Transverse colon (tissue), 4 donors: ENCODE measurements around the gene ZFHX3. TPM values are rescaled to one million over a fixed set of nuclear protein-coding genes. Genes with fewer than 3 reads are reported as not detected.

Experiments
- DNase-seq: peaks from one replicate; pipeline ENCODE4 v3.0.0-alpha.2; 2019
- H3K27ac ChIP-seq, 4 donors: fragments of 200-600 bp; sonication (generic); 2 replicates each; pipeline ENCODE4 v1.5.1; 2016 to 2018; ENCODE audit warnings: inconsistent platforms in 4 of 4
- H3K27me3 ChIP-seq: fragments of 200-600 bp; sonication (generic); 2 replicates; pipeline ENCODE4 v1.5.1; 2017; ENCODE audit warnings: inconsistent platforms
- H3K36me3 ChIP-seq, 4 donors: fragments of 200-600 bp; sonication (generic); 2 replicates each; pipeline ENCODE4 v1.5.1; 2017 to 2019; ENCODE audit warnings: inconsistent platforms in 4 of 4
- H3K4me1 ChIP-seq, 4 donors: fragments of 200-600 bp; sonication (generic); 2 replicates each; pipeline ENCODE4 v1.5.1; 2017 to 2020; ENCODE audit warnings: inconsistent platforms in 4 of 4
- H3K4me3 ChIP-seq, 4 donors: fragments of 200-600 bp; sonication (generic); 1 replicate in 1 of 4; 2 replicates in 3 of 4; pipeline versions ENCODE4 v1.5.1 to v1.6.1; 2017 to 2019; ENCODE audit warnings: inconsistent platforms in 4 of 4
- H3K9me3 ChIP-seq, 2 donors: fragments of 200-600 bp; sonication (generic); 2 replicates each; pipeline ENCODE4 v1.5.1; 2017 to 2019; ENCODE audit warnings: inconsistent platforms in 2 of 2
- CTCF ChIP-seq, 5 experiments: fragments of 200-600 bp in 3 of 5; fragments of 450-650 bp in 2 of 5; sonication (generic) in 3 of 5; IDR thresholded peaks; 1 replicate in 2 of 5; 2 replicates in 3 of 5; pipeline ENCODE4 v1.5.1; 2016 to 2017; ENCODE audit warnings: antibody characterized with exemption in 5 of 5, inconsistent platforms in 3 of 5, mild to moderate bottlenecking in 2 of 5, moderate library complexity in 1 of 5
- EP300 ChIP-seq: sonication (generic); formaldehyde crosslinking; IDR thresholded peaks from one replicate; pipeline ENCODE4 v1.6.1; 2017; ENCODE audit warnings: antibody characterized with exemption, low read depth
- POLR2A ChIP-seq: fragments of 450-650 bp; IDR thresholded peaks from one replicate; pipeline ENCODE4 v1.6.1; 2016; ENCODE audit warnings: antibody characterized with exemption, mild to moderate bottlenecking, moderate library complexity
- POLR2AphosphoS5 ChIP-seq, 3 donors: sonication (generic); formaldehyde crosslinking; IDR thresholded peaks; one replicate each; pipeline ENCODE4 v1.6.1; 2016; ENCODE audit warnings: antibody characterized with exemption in 3 of 3
- WGBS, 2 donors: methylation state at CpG; one replicate each; pipeline ENCODE4 v1.1.5; 2018; ENCODE audit warnings: low coverage in 1 of 2; 5-methylcytosine and 5-hydroxymethylcytosine counted together
- in situ Hi-C, 4 donors: fragments of 200-750 bp; cut with MboI; loops; one replicate each; pipeline versions ENCODE4 v1.15.0 to v1.15.1; 2017; ENCODE audit warnings: low sequenced_read_pairs in 3 of 4, low pct_ligation_motif_present in 1 of 4, low pct_unique_long_range_greater_than_20kb in 1 of 4
- intact Hi-C: fragments of 100-400 bp; cut with DNase I; formaldehyde crosslinking; loops from one replicate; pipeline ENCODE4 v1.15.1; 2023; ENCODE audit warnings: low total_unique reads
- total RNA-seq, 4 donors: library from RNA; depleted of rRNA; stranded (reverse); fragments of >200 nt; gene quantifications; one replicate each; pipeline ENCODE4 v1.1.0, GENCODE V29; 2016

The ZFHX3 gene
- total RNA-seq, 4 donors from 2014 or later: 12.3 to 23.7 (median 15.3) TPM

- Histone ChIP-seq H3K36me3 (no peaks in the 10 kb centered on the region), H3K9me3 (no peaks in the 10 kb centered on the region), H3K27me3 (peaks cover 19% of the 10 kb centered on the region), H3K4me1 (peaks cover 15 to 61% (median 45%) of the 10 kb centered on the region in 4 donors), H3K27ac (peak overlapping the region; percentile 92 to 96 (median 96)), H3K4me3 (peak overlapping the region; percentile 64 to 96 (median 94))
- intact Hi-C loops: no loop called here
- in situ Hi-C loops: loop anchor here in 3 of 4 donors (25.0 kb wide), 2 partner anchors 221 to 396 kb away; no protein-coding TSS in a partner anchor
- WGBS, 2 donors: 1 to 3% methylated on average over 8 to 61 of the region's 61 CpGs
- TF ChIP-seq POLR2A (no peak), POLR2AphosphoS5 (IDR thresholded peaks at IDR 0.05) (no peak), CTCF (IDR thresholded peaks at IDR 0.05) (peak in 1 of 5 experiments; percentile 8), EP300 (no peak)
- peak; percentile 58 for DNase-seq
Observed at GRCh38 chr16:73058221-73058615, 10.3 kb upstream of the ZFHX3 start.

DNA sequence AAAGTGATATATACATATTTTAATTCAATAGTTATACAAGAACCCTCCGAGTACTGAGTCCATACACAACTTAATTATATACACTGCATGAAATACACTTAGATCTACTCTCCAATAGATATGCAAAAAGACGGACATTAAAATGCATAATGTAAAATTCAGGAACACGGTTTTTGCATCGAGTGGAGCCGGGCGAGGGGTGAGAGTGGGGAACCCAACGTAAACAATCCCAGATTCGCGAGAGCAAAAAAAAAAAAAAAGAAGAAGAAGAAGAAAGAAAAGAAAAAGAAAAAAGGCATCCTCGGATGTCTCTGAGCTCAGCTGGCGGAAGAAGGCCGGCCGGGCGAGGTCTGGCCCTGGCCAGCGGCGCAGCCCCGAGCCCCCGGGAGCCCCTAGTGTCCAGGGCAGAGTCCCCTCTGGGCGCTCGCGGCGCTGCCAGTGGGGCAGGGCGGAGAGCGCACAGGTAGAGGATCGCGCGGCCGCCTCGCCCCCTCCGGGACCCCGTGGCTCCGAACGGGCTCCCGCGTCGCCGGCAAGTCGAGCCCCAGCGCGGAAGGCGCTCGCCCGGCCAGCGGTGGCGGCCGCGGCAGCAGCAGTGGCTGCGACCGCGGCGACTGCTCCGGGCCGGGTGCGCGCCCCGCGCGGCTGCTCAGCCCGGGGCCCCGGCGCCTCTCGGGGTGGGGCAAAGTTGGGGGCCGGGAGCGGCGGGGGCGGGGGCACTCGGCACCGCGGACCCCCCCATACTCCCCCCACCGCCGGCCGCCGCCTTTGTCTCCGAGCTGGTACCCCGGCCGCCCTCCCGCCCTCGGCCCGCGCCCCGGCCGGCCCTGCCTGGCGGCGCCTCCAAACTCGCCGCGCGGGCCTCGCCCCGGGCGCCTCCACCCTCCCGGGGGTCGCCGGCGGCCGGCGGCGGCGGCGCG, 9.6 kb upstream of the ZFHX3 start:
- intact Hi-C loops (no loop called here), in situ Hi-C loops (loop anchor here in 3 of 4 donors (25.0 kb wide), 2 partner anchors 220 to 395 kb away; no protein-coding TSS in a partner anchor)
- Histone ChIP-seq H3K36me3 (no peaks in the 10 kb centered on the region), H3K27me3 (peaks cover 12% of the 10 kb centered on the region), H3K4me1 (peaks cover 19 to 63% (median 50%) of the 10 kb centered on the region in 4 donors), H3K4me3 (peak overlapping the region; percentile 81 to 96 (median 94)), H3K27ac (peak overlapping the region; percentile 92 to 96 (median 96)), H3K9me3 (no peaks in the 10 kb centered on the region)
- TF ChIP-seq POLR2A: peak; percentile 34
- peak in 1 of 3 donors; percentile 12 for TF ChIP-seq POLR2AphosphoS5 (IDR thresholded peaks at IDR 0.05)
- TF ChIP-seq EP300: no peak
- TF ChIP-seq CTCF (IDR thresholded peaks at IDR 0.05): peak in 4 of 5 experiments; percentile 27 to 33 (median 28)
- 1 to 3% methylated on average over 3 to 55 of the region's 101 CpGs for WGBS, 2 donors
- no peak for DNase-seq

GRCh38 chr16:73056921-73057290, 9.0 kb upstream of the ZFHX3 start:
- DNase-seq: no peak
- Histone ChIP-seq H3K27ac (peak overlapping the region; percentile 92 to 96 (median 96)), H3K27me3 (peaks cover 6% of the 10 kb centered on the region), H3K4me3 (peak overlapping the region; percentile 81 to 96 (median 94)), H3K4me1 (peaks cover 19 to 67% (median 50%) of the 10 kb centered on the region in 4 donors), H3K36me3 (no peaks in the 10 kb centered on the region), H3K9me3 (no peaks in the 10 kb centered on the region)
- in situ Hi-C loops (loop anchor here in 3 of 4 donors (25.0 kb wide), 2 partner anchors 220 to 395 kb away; no protein-coding TSS in a partner anchor), intact Hi-C loops (no loop called here)
- WGBS, 2 donors: 23 to 27% methylated on average over 5 to 6 of the region's 6 CpGs
- TF ChIP-seq POLR2A (no peak), POLR2AphosphoS5 (IDR thresholded peaks at IDR 0.05) (no peak)

- peak overlapping the region; percentile 92 to 96 (median 96) for H3K27ac ChIP-seq
- no peak for TF ChIP-seq POLR2AphosphoS5 (IDR thresholded peaks at IDR 0.05)
- no peak for TF ChIP-seq EP300
- no peak for TF ChIP-seq CTCF (IDR thresholded peaks at IDR 0.05)
- no peak for TF ChIP-seq POLR2A
- in situ Hi-C loops (loop anchor here in 3 of 4 donors (25.0 kb wide), 2 partner anchors 219 to 394 kb away; no protein-coding TSS in a partner anchor), intact Hi-C loops (no loop called here)
- WGBS, 2 donors: 31 to 39% methylated on average over 7 of the region's 7 CpGs
- no peaks in the 10 kb centered on the region for H3K9me3 ChIP-seq
- H3K4me1 ChIP-seq: peaks cover 19 to 71% (median 51%) of the 10 kb centered on the region in 4 donors
- no peaks in the 10 kb centered on the region for H3K36me3 ChIP-seq
- peaks cover 1% of the 10 kb centered on the region for H3K27me3 ChIP-seq
- DNase-seq: no peak
- peak overlapping the region; percentile 6 to 96 (median 51) for H3K4me3 ChIP-seq
Observed at GRCh38 chr16:73056448-73056847, 8.5 kb upstream of the ZFHX3 start.
